ENCODE data around the gene PEX11A. TPM values are rescaled to one million over a fixed set of nuclear protein-coding genes. Genes with fewer than 3 reads are reported as not detected.

The PEX11A gene
- polyA plus RNA-seq, 1 experiment = 7.5 TPM

- H3K27me3 ChIP-seq (ENCODE audit: control insufficient read depth, insufficient read depth, low read length) = no peaks in the 10 kb centered on the region
- peaks cover 5% of the 10 kb centered on the region; the same call in 1 of the 2 replicates for H3K9me3 ChIP-seq (ENCODE audit: control insufficient read depth, insufficient read depth, low read length)
- H3K27ac ChIP-seq (ENCODE audit: low read depth, low read length) = no peak overlapping the region
- H3K4me3 ChIP-seq (ENCODE audit: low read depth, low read length) = no peak overlapping the region
- ChIA-PET POLR2A (no interaction called here), CTCF (interaction anchor here (1.1 to 3.6 kb wide), 6 partner anchors 12 to 229 kb away, joined by 4 to 29 read pairs (median 4); no protein-coding TSS in a partner anchor)
- TF ChIP-seq CTCF (IDR thresholded peaks at IDR 0.05; ENCODE audit: low read depth, low read length) = no peak
- DNase-seq (ENCODE audit: low read depth, low spot score) = no peak
These were observed 44.9 kb downstream of the PEX11A start for GRCh38 chr15:89645680-89646079.

GRCh38 chr15:89642106-89642505, 48.4 kb downstream of the PEX11A start:
- no peaks in the 10 kb centered on the region; the same call in 1 of the 2 replicates for H3K9me3 ChIP-seq (ENCODE audit: control insufficient read depth, insufficient read depth, low read length)
- CTCF ChIA-PET = no interaction called here
- no peak overlapping the region for H3K27ac ChIP-seq (ENCODE audit: low read depth, low read length)
- no peak for DNase-seq (ENCODE audit: low read depth, low spot score)
- TF ChIP-seq CTCF (IDR thresholded peaks at IDR 0.05; ENCODE audit: low read depth, low read length) = no peak
- POLR2A ChIA-PET = interaction anchor here (1.1 kb wide), 1 partner anchor 12 kb away, joined by 3 read pairs; no protein-coding TSS in a partner anchor
- no peaks in the 10 kb centered on the region for H3K27me3 ChIP-seq (ENCODE audit: control insufficient read depth, insufficient read depth, low read length)
- H3K4me3 ChIP-seq (ENCODE audit: low read depth, low read length) = no peak overlapping the region

- Histone ChIP-seq H3K4me3 (ENCODE audit: low read depth, low read length) (no peak overlapping the region), H3K27me3 (ENCODE audit: control insufficient read depth, insufficient read depth, low read length) (no peaks in the 10 kb centered on the region), H3K9me3 (ENCODE audit: control insufficient read depth, insufficient read depth, low read length) (no peaks in the 10 kb centered on the region; the same call in 1 of the 2 replicates), H3K27ac (ENCODE audit: low read depth, low read length) (no peak overlapping the region)
- TF ChIP-seq CTCF (IDR thresholded peaks at IDR 0.05; ENCODE audit: low read depth, low read length) = no peak
- ChIA-PET POLR2A (interaction anchor here (1.1 kb wide), 1 partner anchor 13 kb away, joined by 3 read pairs; no protein-coding TSS in a partner anchor), CTCF (no interaction called here)
- DNase-seq (ENCODE audit: low read depth, low spot score) = no peak
These were observed 49.5 kb downstream of the PEX11A start for GRCh38 chr15:89641053-89641452.

DNA sequence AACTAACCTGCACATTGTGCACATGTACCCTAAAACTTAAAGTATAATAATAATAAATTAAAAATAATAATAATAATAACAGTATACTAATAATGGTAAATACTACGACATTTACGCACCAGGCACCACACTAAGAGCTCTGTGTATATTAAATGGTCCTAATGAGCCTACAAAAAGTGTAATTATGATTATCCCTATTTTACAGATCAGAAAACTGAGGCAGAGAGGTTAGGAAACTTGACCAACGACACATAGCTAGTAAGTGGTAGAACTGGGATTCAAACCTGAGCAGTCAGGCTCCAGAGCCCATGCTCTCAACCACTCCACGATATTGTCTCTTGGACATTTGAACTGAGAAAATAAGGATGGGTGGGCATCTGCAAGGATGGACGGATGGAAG, 50.3 kb downstream of the PEX11A start:
- POLR2A ChIA-PET = no interaction called here

More for the DNA sequence above, 50.3 kb downstream of the PEX11A start:
- no peak for TF ChIP-seq CTCF (IDR thresholded peaks at IDR 0.05; ENCODE audit: low read depth, low read length)
- DNase-seq (ENCODE audit: low read depth, low spot score) = no peak
- Histone ChIP-seq H3K27ac (ENCODE audit: low read depth, low read length) (no peak overlapping the region), H3K27me3 (ENCODE audit: control insufficient read depth, insufficient read depth, low read length) (no peaks in the 10 kb centered on the region), H3K9me3 (ENCODE audit: control insufficient read depth, insufficient read depth, low read length) (no peaks in the 10 kb centered on the region; the same call in 1 of the 2 replicates), H3K4me3 (ENCODE audit: low read depth, low read length) (no peak overlapping the region)
- CTCF ChIA-PET = no interaction called here
